Activated T-helper 1 cell treated with Interleukin-2 at 50 U/mL for 16 hours (primary cell): ENCODE results near the gene ATP2A3.

Experiments
- DNase-seq: peaks from one replicate; pipeline ENCODE4 v3.0.0-alpha.2; 2020; ENCODE audit warnings: low read depth

Gene ATP2A3

DNA sequence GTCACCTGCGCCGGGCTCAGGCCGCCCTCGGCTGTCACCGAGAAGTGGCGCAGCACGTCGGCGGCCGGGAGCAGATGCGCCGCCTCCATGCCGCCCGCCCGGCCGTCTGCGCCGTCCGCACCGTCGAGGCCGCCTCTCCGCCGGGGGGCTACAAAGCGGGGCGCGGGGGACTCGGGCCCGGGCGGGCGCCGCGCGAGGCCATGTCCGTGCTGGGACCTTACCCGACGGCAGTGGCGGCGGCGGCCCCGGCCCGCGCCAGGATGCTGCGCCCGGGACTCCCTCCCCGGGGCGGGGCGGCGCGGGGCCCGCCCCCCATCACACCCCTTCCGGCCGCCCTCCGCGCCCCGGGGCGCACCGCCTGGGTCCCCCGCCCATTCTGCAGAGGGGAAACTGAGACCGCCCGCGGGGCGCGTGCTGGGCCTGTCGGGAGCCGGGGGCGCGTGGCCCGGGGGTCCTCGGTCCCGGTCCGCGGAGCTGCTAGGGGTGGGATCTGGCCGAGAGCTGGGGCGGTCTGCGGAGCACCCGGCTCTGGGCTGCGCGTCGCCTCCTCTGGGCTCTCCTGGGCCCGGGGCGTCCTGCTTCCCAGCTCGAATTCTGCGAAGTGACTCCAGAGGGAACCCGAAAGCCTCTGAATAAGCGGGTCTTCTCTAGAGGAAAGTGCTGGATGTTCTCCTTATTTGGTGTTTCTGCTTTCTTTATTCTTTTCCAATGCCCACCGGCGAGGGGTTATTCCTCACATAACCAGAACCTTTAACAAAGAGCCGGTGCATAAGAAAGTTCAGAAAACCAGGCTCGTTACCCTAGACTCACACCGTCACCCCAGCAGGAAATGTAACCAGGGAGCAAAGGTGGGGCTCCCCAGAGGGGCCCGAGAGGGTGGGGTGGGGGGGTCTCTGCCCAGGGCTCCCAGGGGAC, at the start of gene ATP2A3:
Gene ATP2A3, minus strand, starts transcription at position 235 of the 915 bp plus-strand sequence. Its CDS starts 146 bp downstream, at position 89.
- DNase-seq = peak; percentile 73

DNA sequence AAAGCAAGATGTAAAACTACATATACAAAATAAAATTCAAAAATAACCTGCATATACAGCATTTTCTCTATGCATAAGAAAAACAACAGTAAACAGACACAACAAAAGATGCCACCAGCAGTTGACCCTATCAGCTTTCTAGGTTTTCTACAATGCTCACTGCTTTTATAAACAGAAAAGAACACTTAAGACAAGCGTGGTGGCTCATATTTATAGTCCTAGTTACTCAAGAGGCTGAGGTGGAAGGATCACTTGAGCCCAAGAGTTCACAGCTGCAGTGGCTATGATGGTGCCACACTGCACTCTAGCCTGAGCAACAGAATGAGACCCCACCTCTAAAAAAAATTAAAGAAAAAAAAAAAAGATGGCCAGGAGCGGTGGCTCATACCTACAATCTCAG, 46.5 kb upstream of the ATP2A3 start:
- DNase-seq = no peak

DNA sequence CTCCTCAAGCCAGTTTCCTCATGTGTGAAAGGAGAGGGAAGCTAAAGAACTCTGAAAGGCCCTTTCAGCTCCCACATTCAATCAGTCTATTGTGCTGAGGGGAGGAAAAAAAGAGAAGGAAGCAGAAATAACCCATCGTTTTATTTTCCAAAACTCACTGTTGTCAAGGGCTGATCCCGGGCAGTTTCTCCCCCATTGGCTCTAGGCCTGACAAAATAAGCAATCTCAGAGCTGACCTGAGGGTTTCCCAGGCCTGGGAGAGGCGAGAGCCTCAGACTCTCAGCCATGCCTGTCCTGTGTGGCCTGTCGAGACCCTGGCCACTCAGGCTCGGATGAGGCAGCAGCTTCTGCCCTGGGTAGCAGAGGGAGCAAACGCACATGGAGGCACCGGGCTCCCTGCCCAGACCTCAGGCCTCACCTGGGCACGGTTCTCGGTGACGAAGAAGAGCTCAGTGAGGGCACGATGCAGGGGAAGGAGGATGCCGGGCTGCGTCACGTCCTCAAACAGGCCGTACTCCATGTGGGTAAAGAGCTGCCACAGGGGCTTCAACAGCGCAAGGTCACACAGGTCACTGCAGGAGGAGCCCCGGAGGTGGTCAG, 45.0 kb upstream of the ATP2A3 start:
- no peak for DNase-seq

DNA sequence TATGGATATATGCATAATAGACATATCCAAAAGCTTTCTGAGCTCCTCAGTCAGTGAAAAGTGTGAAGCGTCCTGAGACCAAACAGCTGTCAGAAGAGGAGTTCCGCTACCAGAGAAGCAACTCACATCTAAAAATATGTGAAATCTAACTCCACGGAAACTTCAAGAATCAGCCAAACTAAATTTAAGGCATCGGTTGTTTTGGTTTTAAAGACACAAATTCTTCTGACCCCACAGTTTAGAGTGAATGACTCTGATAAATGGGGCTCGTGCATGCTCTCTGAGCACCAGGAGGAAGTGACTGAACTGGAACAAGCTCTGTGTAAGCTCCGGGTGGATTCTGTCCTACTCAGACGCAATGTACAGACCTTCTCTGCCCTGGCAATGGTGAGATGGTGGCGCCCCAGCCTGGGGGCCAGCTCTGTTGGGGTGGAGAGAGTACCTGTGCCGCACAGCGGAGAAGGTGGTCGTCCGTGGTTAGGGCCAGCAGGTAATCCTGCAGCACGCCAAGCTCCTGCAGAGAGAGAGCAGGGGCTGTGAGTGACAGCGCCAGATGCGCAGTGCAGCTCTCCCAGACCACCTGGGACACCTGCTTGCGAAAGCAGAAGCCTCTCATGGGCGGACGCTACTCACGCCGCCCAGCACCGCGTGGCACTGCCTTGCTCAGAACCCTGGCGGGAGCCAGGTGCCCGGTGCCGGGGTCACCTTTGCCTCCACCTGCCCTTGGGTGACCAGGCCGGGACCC, 44.4 kb upstream of the ATP2A3 start:
- DNase-seq = no peak

DNA sequence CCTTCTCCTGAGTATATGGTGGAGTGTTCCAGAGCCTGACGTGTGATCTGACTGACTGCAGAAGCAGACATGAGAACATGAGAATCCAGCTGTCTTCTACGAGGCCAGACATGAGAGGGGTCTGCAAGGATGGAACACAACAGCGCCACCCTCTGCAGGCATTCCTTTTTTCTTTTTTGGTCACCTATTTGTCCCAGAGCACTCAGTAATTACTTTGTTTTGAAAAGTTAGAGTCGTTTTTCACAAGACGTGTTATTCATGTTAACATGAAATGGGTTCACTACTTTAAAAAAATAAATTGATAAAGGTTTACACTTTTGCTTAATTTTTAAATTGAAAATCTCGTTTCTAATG, 43.8 kb upstream of the ATP2A3 start:
- no peak for DNase-seq

DNA sequence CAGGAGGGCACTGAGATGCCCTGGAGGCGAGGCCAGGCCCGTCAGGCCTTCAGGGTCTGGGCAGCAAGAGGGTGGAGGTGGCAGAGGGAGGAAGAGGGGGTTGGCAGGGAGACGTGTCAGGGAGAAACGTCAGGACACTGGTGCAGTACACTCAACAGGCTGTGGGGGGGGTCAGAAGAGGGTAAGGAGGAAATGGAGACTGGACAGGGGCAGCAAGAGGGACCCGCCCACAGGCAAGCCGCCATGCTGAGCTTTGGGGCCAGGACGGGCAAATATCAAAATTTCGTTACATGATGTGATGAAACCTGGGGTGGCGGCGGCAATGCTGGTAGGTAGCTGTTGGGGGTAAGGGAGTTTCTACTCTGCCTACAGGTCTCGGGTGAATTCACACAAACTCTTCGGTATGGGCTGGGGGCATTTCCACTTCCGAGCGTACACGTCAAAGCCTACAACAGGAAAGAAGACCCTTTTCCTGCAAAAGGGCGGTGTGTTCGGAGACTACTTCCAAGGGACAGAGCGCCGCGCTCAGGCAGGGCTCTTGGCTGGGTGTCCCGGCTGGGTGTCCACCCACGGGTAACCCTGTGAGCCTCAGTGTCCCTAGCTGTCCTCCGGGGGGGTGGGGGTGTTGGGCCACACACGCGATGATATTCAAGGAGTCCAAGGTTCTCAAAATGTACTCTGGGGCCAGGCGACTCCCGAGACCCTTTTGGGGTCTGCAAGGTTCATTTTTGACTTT, 43.3 kb upstream of the ATP2A3 start:
- DNase-seq = no peak

DNA sequence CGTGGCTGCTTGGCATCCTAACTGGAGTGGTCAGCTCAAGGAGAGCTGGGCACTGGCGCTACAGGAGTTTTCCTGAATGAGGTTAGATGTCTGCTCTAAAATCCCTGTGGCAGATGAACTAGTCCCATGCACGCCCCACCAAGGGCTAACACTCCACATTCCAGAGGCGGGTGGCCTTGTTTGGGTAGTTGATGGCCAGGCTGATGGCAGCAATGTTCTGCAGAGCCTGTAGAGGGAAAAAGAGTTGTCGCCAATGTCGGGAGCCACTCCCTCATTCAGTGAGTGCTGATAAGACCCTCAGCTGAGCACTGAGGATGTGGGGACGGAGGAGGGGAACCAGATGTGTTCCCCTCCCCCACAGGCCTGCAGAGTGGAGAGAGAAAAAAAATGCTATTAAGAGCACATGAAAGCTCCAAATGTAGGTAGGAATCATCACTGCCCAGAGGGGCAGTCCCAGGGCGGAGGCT, 42.5 kb upstream of the ATP2A3 start:
- DNase-seq = no peak

DNA sequence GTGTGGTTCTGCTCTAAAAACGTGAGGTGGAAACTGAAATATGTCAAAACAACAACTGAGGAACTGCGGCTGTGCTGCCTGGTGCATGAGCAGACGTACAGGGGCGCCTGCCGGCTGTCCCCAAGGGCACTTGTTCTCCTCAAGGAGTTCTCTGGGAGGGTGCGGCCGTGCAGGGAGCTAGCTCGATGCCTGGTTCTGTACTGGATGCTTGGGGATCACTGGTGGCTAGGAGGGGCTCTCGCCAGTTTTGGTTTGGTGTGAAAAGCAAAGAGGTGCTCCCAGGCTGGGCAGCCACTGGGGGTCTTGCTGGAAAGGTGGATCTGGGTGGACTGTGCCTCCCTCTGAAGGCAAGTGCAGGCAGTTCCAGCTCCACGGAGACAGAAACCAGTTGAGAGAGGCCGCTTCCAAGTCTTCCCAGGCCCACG, 41.9 kb upstream of the ATP2A3 start:
- no peak for DNase-seq

DNA sequence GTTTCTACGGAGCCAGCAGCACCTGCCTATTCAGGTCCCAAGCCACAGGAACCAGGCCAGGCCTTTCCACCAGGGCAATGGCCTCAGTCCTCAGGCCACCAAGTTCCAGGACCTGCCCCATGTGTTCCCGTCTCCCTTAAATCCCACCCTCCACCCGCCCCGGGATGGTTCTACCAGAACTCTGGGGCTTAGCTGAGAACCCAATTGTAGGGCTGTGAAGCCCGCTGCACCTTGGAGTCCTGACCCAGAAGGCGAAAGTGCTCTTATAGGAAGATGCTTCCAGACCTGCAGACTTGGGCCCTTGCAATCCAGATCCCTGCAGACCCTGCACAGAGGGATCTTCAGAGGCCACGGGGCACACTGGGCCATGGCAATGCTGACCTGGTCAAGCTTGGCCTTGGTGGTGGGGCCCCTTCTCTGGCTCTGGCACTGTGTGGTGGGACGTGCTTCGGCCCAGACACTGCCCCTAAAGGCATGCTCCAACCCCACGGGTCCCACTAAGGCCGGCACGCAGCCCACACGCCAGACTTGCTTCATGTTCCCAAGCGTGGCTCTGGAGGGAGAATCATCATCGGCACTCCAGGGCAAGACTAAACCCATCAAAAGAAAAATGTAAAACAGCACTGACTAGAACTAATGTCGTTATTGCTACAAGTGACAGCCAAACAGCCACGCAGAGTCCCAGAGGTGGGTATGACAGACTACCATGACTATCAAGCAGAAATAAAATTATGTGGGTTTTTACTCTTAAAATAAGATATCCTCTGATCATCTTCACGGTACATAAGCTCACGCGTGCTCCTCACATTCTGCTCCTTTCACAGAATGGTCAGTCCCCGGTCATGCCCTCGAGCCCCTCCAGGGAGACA, 41.3 kb upstream of the ATP2A3 start:
- no peak for DNase-seq

DNA sequence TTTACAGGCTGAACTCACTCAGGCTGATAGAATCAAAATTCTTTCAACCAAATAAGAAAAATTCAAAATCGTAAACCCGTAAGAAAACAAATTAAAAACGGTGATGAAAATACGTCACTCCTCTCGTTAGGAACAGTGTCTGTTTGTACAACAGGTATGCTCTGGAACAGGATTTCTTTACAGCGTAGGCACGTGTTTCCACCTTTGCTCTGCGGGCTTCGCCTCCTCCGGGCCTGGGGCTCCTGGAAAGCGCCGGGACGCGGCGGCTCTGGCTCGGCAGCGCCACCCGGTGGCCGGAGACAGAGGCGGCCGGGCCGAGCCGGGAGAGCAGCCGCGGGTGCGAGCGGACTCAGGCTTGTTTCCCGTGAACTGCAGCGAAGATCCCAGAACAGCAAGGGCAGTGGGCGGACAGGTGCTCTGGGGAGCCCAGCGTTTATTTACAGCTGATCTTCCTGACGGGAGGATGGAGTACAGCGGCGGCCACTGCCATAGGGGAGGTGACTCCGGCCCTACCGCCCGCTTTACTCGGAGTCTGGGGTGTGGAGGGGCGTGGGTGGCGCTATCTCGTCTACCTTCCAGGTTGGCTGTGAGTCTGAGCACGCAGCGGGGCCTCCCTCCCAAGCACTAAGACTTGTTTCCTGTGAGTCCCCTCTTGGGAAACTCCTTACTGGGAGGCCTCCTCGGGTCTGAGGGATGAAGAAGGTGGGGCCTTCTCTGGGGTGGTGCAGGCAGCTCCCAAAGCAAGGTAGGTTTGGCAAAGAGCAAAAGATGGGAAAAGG, 40.5 kb upstream of the ATP2A3 start:
- DNase-seq = peak; percentile 37

DNA sequence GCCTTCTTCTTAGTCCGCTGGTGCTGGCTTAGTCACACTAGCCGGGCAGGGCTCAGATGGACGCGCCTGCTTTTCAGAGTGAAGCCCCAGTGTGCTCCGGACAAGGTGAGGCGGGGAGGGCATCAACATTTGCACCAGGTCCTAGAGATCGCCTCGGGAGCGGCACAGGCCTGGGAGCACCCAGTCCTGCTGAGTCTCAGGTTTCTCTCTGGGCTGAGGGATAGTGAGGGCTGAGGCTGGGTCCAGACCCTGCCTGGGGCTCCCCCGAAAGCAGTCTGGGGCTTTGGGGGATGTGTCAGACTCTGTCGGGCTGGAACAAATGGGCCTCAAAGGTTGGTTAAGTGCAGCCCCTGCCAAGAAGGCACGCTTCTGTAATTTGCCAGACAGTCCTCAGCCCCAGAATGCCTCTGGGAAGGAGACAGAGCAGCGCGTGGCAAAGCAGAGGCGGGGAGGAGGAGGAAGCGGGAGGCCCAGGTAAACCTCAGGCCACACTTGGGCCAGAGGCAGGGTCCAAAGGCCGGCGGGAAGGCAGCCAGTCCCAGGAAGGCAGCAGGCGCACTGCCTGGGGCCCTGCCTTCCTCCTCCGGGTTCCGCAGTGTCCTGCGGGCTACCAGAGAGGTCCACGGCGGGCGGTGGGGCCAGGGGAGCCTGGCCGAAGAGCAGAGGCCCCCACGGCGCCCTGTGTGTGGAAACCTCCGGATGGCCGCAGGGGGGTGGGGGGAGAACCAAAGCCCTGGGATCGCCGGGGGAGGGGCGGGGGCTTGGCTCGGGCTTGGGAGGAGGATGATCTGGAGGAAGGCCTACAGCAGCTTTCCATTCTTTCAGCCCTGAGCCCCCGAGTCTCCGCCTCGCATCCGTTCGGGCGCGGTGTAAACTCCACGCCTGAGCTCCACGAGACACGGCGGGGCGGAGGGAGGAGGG, 39.5 kb upstream of the ATP2A3 start:
- DNase-seq = no peak

DNA sequence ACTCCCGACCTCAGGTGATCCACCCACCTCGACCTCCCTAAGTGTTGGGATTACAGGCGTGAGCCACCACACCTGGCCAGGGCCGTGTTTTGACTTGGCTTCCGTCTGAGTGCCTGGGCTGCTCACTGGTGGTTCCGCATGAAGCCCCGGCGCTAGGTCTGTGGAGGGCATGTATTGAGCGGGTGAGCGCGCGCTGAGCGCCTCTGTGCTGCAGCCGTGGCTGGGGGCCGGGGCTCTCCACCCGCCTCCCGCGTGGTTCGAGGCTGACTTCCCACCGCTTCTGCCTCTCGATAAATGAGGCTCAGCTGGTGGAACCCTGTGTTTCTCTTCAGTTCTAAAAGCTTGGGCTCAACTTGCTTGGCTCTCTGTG, 38.9 kb upstream of the ATP2A3 start:
- no peak for DNase-seq

DNA sequence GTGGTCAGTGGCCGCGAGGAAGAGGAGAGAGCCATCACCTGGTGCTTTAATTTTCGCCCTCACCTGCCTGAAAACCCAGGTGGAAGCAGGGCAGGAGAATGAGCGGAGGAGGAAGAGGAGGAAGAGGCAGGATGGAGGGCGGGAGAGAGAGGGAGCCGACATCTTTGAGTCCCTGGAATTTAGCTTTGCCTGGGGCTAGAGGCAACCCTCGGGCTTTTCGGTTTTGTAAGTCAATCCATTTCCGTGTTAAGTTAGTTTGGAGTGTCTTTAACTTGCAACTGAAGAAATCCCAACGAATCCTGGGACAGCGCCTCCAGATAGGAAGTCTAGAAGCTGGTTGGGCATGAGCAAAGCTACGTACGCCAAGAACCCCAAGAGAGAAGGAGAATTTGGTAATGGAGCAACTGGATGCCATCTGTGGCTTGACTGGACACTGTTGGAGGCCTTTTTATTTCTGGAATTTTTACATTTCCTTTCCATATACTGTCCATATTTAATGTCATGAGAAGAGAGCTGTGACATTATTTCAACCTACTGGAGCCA, 36.9 kb upstream of the ATP2A3 start:
- DNase-seq = no peak

DNA sequence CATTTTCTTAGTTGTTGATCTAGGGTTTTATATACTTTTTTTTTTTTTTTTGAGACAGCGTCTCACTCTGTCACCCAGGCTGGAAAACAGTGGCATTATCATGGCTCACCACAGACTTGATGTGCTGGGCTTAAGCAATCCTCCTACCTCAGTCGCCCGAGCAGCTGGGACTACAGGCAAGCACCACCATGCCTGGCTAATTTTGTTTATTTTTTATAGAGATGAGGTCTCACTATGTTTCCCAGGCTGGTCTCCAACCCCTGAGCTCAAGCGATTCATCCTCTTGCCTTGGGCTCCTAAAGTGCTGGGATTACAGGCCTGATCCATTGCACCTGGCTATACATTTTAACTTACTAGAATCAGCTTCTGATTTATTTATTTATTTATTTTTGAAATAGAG, 34.2 kb upstream of the ATP2A3 start:
- no peak for DNase-seq

DNA sequence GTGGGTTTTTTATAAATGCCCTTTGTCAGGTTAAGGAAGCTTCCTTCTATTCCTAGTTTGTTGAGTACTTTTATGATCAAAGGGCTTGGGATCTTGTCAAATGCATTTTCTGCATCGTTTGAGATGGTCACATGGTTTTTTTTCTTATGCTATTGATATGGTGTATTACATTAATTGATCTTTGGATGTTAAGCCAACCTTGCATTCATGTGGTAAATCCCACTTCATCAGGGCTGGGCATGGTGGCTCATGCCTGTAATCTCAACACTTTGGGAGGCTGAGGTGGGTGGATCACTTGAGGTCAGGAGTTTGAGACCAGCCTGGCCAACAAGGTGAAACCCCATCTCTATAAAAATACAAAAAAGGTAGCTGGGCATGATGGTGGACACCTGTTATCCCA, 30.8 kb upstream of the ATP2A3 start:
- no peak for DNase-seq

DNA sequence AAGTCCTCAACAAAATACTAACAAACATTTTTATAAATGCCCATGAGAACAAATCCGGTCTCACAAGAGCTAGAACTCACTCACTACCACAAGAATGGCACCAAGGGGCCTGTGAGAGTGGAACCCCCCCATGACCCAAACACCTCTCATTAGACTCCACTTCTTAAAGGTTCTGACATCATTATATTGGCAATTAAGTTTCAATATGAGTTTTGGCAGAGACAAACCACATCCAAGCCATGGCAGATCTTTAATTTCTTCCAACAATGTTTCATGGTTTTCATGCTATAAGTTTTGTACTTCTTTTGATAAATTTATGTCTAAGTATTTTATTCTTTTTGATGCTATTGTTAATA, 30.0 kb upstream of the ATP2A3 start:
- no peak for DNase-seq

DNA sequence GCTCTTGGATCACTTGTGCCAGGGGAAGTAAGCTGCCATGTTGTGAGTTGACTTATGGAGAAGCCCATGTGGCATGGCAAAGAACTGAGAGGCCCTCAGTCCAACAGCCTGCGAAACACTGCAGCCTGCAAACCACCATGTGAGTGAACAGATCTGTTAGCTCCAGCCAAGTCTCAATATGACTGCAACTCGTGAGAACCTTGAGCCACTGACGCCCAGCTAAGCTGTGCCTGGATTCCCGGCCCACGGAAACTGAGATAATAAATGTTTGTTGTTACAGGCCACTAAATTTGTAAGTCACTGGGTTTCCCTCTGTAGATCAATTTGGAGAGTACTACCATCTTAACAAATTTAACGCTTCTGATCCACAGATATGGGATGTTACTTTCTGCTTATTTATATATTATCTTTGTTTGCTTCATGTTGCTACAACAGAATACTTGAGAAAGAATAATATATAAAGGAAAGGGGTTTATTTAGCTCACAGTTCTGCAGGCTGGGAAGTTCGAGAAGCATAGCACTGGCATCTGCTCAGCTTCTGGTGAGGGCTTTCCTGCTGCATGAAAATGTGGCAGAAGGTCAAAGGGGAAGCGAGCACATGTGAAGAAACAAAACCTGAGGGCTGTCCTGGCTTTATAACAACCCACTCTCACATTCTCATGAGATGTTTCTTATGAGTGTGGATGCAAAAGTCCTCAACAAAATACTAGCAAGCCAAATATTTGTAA, 29.4 kb upstream of the ATP2A3 start:
- DNase-seq = no peak

DNA sequence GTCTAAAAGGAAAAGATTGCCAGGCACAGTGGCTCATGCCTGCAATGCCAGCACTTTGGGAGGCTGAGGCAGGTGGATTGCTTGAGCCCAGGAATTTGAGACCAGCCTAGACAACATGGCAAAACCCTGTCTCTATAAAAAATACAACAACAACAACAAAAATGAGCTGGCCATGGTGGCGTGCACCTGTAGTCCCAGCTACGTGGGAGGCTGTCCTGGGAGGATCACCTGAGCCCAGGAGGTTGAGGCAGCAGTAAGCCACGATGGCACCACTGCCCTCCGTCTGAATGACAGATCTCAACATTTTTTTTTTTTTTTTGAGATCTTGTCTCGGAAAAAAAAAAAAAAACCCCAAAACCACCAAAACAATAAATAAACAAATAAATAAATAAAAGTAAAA, 28.1 kb upstream of the ATP2A3 start:
- DNase-seq = no peak
